Lower leg skin (tissue), 3 donors: ENCODE measurements around the gene BTG3.

ENCODE experiments used
- CTCF ChIP-seq, 3 donors: fragments of 450-650 bp; IDR thresholded peaks; one replicate each; pipeline ENCODE4 v1.5.1; 2016; ENCODE audit warnings: antibody characterized with exemption in 3 of 3, mild to moderate bottlenecking in 3 of 3, moderate library complexity in 2 of 3
- POLR2A ChIP-seq, 2 donors: fragments of 450-650 bp; IDR thresholded peaks; one replicate each; pipeline ENCODE4 v1.6.1; 2016 to 2017; ENCODE audit warnings: antibody characterized with exemption in 2 of 2, mild to moderate bottlenecking in 1 of 2, moderate library complexity in 1 of 2

- TF ChIP-seq CTCF (IDR thresholded peaks at IDR 0.05) (no peak), POLR2A (IDR thresholded peaks at IDR 0.05) (no peak)
Measured at GRCh38 chr21:17578876-17579275, 33.8 kb downstream of the BTG3 start.
